Jurkat, Clone E6-1 (cell line): Measurements from ENCODE around the gene POMGNT2.
A peak's percentile ranks its signal among the peaks of the same experiment; 100 is the strongest.

Source experiments
- DNase-seq: peaks from one replicate; pipeline ENCODE4 v3.0.0-alpha.2; 2011; ENCODE audit warnings: low read depth, low spot score
- H3K4me3 ChIP-seq: 2 replicates; pipeline ENCODE4 v1.5.1; 2011; ENCODE audit warnings: mild to moderate bottlenecking, low read length, control low read depth, moderate library complexity

The POMGNT2 gene

GRCh38 chr3:43104660-43105595 is 951 bp downstream of the POMGNT2 start:
- peak; percentile 28 for DNase-seq
- H3K4me3 ChIP-seq, result peak overlapping the region; percentile 69

GRCh38 chr3:43104039-43104438 is 1.8 kb downstream of the POMGNT2 start:
- DNase-seq, result no peak
- no peak overlapping the region for H3K4me3 ChIP-seq

GRCh38 chr3:43102773-43103480 is 3.0 kb downstream of the POMGNT2 start:
- no peak overlapping the region for H3K4me3 ChIP-seq
- no peak for DNase-seq

GRCh38 chr3:43098761-43099160 is 7.1 kb downstream of the POMGNT2 start:
- no peak for DNase-seq
- H3K4me3 ChIP-seq, result no peak overlapping the region

- no peak overlapping the region for H3K4me3 ChIP-seq
- no peak for DNase-seq
Measured at GRCh38 chr3:43097400-43098080, 8.3 kb downstream of the POMGNT2 start.

GRCh38 chr3:43096761-43097160 is 9.1 kb downstream of the POMGNT2 start:
- DNase-seq, result no peak
- no peak overlapping the region for H3K4me3 ChIP-seq

GRCh38 chr3:43095370-43095769 is 10.5 kb downstream of the POMGNT2 start:
- H3K4me3 ChIP-seq, result no peak overlapping the region
- DNase-seq, result no peak

- no peak for DNase-seq
- H3K4me3 ChIP-seq, result no peak overlapping the region
Measured at GRCh38 chr3:43094851-43095250, 11.0 kb downstream of the POMGNT2 start.

- DNase-seq, result no peak
- H3K4me3 ChIP-seq, result no peak overlapping the region
Measured at GRCh38 chr3:43094381-43094780, 11.5 kb downstream of the POMGNT2 start.

GRCh38 chr3:43093974-43094373 is 11.9 kb downstream of the POMGNT2 start:
- no peak overlapping the region for H3K4me3 ChIP-seq
- no peak for DNase-seq

GRCh38 chr3:43093006-43093405 is 12.9 kb downstream of the POMGNT2 start:
- DNase-seq, result no peak
- H3K4me3 ChIP-seq, result no peak overlapping the region

GRCh38 chr3:43091481-43091880 is 14.4 kb downstream of the POMGNT2 start:
- DNase-seq, result no peak

GRCh38 chr3:43090238-43090637 is 15.6 kb downstream of the POMGNT2 start:
- H3K4me3 ChIP-seq, result no peak overlapping the region

More at GRCh38 chr3:43091481-43091880, 14.4 kb downstream of the POMGNT2 start:
- no peak overlapping the region for H3K4me3 ChIP-seq

GRCh38 chr3:43089081-43089480 is 16.8 kb downstream of the POMGNT2 start:
- no peak for DNase-seq
- H3K4me3 ChIP-seq, result no peak overlapping the region

More at GRCh38 chr3:43090238-43090637, 15.6 kb downstream of the POMGNT2 start:
- no peak for DNase-seq

GRCh38 chr3:43087249-43087776 is 18.6 kb downstream of the POMGNT2 start:
- H3K4me3 ChIP-seq, result no peak overlapping the region
- DNase-seq, result no peak

GRCh38 chr3:43086460-43087165 is 19.3 kb downstream of the POMGNT2 start:
- no peak for DNase-seq
- no peak overlapping the region for H3K4me3 ChIP-seq

GRCh38 chr3:43082457-43082856 is 23.4 kb downstream of the POMGNT2 start:
- H3K4me3 ChIP-seq, result no peak overlapping the region

GRCh38 chr3:43081796-43082195 is 24.1 kb downstream of the POMGNT2 start:
- H3K4me3 ChIP-seq, result no peak overlapping the region
- no peak for DNase-seq

More at GRCh38 chr3:43082457-43082856, 23.4 kb downstream of the POMGNT2 start:
- no peak for DNase-seq
